GM19193 (cell line): ENCODE measurements around the gene ZSWIM4.

Experiments
- POLR2A ChIP-seq: IDR thresholded peaks from 4 replicates; pipeline ENCODE4 v1.6.1; 2011; ENCODE audit not compliant: insufficient read depth, insufficient read length; ENCODE audit errors: extremely low read depth

ZSWIM4 gene

DNA sequence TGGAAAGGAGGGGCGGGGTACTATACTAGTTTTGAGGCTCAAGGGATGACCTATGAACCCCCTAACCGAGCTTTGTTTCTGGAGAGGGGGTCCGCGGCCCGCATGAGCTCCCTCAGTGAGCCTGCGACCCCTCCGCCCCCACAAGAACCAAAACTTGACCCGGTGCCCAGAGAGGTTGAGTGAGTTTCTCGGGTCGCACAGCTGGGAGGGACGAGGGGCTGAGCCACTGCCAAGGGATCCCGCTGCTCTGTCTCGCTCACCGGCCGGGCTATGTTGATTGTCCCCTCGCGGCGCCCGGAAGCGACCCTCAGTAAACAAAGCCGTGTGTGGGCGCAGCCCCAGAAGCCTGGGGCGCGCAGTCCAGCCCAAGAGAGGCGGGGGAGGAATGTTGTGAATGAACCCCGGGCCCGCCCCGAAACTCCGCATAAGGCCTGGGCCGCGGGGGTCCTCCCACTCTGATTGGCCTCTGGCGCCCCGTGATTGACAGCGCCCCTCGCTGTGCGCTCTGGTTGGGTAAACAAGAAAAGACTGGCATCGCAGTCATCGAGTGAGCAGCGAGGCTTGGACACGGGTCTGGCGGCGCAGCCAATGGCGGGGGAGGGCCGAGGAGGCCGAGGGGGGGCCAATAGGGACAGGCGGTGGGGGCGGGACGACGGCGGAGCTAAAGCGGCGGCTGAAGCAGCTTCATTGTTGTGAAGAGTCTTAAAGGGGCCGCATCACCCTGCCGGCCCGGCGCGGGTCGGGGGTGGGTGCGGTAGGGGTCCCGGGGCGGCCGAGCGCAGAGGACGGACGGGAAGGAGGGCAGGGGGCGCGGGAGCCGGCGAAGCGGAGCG lies at the start of gene ZSWIM4:
Gene ZSWIM4, plus strand, starts transcription at position 687 of the 833 bp plus-strand sequence. CDS start 206 bp downstream, outside the sequence.
- peak; percentile 46 for TF ChIP-seq POLR2A

DNA sequence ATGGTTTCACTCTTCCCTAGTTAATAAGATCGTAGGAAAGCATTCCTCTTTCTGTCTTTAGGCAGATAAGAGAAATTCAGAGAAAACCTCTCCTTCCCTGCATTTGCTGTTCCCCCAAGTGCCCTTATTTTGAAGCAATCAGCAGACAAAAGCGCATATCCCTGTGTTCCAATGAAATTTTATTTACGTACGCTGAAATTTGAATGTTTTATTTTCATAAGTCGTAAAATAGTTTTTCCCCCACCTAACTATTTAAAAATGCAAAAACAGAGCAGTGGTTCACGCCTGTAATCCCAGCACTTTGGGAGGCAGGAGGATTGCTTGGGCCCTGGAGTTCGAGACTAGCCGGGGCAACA lies 48.2 kb upstream of the ZSWIM4 start:
- TF ChIP-seq POLR2A = no peak

DNA sequence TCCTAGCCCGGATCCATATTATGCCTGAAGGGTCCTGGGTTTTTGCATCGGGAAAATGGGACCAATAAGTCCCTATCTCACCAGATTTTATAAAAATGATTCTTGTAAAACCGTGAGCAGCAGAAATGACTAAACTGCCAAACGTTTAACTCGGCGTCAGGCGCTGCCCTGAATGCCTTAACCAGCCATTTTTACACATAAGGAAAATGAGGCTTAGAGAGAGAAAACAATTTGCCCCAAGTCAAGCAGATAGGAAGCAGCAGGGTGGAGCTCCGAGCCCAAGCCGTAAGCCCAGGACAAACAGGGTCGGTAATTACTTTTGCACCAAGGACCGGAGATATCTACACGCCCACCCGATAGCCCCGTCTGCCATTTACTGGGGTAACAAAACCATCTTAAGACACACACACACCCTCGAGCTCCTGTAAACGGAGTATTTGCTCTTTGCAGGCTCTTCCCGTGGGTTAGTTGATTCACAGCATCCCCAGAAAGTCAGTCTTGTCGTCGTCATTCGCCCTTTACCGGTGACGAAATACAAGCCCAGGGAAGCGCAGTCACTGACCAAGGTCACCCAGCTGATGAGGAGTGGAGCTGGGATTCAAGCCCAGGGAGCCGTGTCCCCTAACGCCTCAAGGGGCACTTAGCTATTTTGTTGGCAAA lies 46.9 kb upstream of the ZSWIM4 start:
- TF ChIP-seq POLR2A = no peak

DNA sequence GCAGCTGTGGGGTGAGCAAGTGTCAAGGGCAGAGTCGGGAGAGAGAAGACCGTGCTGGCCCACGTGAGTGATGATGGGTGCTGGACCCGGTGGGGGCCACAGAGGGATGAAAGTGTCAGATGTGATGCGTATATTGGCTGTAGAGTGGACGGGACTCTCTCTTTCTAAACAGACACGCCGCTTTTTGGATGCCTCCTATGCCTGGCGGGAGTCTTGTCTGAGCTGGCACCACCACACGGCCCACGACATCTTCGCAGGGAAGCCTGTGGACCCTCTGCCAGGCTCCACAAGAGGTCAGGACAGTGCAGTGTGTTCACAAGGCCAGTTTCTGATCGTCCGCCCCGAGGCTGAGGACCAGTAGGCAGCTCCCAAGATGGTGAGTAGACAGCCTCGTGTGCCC lies 43.8 kb upstream of the ZSWIM4 start:
- TF ChIP-seq POLR2A = no peak

DNA sequence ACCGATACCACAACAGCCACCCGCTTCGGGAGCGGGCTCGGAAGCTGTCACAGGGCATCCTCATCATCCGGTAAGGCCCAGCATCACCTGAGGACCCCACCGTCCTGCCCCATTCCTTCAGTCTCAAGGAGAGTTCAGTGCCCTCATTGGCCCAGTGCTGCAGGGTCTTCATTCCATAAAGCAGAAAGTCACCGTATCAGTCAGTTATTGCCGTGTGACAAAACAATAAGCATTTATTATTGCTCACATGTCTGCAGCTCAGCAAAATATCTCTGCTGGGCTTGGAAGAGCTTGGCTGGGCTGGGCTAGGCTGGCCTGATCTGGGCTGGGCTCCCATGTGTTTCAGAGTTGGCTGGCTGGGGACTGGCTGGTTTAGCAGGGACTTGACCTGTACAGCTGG lies 39.0 kb upstream of the ZSWIM4 start:
- TF ChIP-seq POLR2A = no peak

DNA sequence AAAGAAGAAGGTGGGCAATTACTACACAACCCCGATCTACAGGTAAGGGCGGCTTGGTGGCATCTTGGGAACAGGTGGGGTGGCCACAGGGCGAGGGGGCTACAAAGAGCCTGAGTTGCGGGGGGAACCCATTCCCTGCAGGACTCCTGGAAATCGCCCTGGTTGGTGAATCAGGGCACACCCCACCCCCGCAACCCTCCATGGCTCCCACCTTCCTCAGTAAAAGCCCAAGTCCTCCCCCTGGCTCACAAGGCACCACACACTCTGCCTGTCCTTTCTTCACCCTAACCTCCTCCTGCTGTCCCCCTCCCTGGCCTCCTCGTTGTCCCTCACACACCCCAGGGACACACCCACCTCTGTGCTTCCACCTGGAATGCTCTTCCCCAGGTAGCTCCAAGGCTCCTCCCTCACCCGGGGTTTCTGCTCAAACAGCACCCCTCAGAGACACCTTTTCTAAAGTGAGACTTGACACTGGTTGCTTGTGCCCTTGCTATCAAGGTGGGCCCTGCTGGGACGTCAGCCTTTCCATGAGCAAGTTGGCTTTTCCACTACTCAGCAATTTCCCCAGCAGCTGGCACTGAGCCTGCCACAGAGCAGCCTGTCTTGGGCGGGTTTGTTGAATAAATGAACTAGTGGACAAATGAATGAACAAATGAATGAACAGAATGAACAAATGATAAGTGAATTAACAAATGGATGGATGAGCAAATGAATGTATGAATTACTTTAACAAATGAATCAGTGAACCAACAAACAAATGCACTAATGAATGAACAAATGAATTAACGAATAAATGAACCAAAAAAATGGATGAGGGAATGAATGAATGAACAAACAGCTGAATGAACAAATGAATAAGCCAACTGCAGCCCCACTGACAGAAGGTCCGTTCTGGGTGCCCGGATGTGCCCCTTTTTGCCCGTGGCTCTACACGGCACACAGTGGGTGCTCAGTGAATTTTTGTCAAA lies 37.2 kb upstream of the ZSWIM4 start:
- TF ChIP-seq POLR2A = no peak

DNA sequence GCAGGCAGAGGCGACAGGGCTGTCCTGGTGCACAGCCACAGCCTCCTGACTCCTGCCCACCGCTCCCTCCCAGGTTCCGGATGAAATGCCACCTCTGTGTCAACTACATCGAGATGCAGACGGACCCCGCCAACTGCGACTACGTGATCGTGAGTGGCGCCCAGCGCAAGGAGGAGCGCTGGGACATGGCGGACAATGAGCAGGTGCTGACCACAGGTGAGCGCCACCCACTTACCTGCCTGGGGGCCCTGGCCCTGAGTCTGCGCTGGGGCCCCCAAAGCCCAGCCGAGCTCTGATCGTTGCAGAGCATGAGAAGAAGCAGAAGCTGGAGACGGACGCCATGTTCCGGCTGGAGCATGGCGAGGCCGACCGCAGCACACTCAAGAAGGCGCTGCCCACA lies 36.4 kb upstream of the ZSWIM4 start:
- TF ChIP-seq POLR2A = no peak

DNA sequence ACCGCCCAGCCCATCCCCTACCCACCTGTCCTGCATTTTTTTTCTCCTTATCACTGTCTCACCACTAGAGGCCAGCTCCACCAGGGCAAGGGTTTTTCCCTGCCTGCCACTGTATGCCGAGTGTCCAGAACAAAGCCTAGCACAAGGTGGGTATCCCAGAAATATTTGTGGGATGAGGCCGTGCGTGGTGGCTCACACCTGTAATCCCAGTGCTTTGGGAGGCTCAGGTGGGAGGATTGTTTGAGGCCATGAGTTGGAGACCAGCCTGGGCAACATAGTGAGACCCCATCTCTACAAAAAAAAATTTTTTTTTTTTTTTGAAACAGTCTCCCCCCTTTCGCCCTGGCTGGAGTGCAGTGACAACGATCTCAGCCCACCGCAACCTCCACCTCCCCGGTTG lies 33.8 kb upstream of the ZSWIM4 start:
- TF ChIP-seq POLR2A = no peak

DNA sequence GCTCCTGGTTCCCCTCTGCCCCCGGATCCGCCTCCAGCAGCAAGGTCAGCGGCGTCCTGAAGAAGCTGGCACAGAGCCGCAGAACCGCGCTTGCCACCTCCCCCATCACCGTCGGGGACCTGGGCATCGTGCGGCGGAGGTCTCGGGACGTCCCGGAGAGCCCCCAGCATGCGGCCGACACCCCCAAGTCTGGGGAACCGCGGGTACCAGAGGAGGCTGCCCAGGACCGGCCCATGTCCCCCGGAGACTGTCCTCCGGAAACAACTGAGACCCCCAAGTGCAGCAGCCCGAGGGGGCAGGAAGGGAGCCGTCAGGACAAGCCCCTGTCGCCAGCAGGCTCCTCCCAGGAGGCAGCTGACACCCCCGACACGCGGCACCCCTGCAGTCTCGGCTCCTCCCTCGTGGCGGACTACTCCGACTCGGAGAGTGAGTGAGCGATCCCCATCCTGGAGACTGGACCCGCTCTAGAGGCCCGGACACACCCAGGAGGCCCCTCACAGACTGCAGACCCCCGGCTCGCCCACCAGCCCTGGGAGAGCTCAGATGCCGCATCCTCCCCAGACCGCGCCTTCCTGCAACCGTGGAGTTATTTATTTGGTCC lies 32.5 kb upstream of the ZSWIM4 start:
- TF ChIP-seq POLR2A = no peak

DNA sequence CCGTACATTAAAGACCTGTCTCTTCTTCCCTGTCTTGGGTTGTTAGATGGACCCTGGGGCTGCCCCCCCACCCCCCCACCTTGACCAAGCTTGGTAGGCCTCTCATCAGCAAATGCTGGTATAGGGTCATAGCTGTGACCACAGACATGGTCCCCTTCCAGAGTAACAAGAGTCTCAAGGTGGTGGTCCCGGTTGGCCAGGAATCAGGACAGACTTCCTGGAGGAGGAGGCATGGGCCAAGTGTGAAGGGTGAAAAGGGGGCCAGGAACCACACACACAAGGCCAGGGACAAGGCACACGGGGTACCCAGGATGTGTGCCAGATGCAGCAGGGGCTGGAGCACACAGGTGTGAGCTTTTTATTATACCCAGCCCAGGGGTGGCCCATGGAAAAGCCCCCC lies 32.0 kb upstream of the ZSWIM4 start:
- no peak for TF ChIP-seq POLR2A

DNA sequence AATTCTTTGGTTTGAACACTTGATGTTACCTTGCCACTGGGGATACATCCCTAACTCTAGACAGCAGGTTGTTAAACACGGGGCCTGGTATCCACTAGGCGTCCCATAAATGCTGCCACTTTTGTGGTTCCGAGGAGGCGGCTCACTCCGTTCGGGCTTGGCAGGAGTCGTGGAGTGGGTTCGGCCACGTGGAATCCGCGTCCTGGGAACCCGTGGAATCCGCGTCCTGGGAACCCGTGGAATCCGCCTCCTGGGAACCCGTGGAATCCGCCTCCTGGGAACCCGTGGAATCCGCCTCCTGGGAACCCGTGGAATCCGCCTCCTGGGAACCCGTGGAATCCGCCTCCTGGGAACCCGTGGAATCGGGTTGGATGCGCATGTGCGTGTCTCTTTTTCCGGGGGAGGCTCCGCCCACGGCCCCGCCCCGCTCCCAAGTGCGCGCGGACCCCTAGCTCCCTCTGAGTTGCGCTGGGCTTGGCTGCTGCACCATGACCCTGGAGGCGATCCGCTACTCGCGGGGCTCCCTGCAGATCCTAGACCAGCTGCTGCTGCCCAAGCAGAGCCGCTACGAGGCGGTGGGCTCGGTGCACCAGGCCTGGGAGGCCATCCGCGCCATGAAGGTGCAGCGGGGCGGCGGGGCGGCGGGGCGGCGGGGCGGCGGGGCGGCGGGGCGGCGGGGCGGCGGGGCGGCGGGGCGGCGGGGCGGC lies 31.0 kb upstream of the ZSWIM4 start, which contains the start of gene MRI1:
Gene MRI1, plus strand, starts transcription at position 422 of the 707 bp plus-strand sequence. Its CDS starts 67 bp downstream, at position 489.
- peak; percentile 64 for TF ChIP-seq POLR2A

DNA sequence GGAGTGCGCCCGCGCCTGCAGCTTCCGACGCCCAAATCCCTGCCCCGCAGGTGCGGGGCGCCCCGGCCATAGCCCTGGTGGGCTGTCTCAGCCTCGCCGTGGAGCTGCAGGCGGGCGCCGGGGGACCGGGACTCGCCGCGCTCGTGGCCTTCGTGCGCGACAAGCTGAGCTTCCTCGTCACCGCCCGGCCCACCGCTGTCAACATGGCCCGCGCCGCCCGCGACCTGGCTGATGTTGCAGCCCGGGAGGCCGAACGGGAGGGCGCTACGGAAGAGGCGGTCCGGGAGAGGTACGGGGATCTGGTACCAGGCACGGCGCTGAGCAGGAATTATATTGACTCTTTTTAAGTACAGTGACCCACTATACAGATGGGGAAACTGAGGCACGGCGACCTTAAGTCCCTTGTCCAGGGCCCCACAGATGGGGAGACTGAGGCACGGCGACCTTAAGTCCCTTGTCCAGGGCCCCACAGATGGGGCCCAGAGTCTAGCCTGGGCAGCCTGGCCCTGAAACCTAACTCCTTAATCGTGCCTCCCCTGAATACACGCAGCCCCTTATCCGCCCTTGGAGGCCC lies 30.3 kb upstream of the ZSWIM4 start:
- TF ChIP-seq POLR2A = no peak

DNA sequence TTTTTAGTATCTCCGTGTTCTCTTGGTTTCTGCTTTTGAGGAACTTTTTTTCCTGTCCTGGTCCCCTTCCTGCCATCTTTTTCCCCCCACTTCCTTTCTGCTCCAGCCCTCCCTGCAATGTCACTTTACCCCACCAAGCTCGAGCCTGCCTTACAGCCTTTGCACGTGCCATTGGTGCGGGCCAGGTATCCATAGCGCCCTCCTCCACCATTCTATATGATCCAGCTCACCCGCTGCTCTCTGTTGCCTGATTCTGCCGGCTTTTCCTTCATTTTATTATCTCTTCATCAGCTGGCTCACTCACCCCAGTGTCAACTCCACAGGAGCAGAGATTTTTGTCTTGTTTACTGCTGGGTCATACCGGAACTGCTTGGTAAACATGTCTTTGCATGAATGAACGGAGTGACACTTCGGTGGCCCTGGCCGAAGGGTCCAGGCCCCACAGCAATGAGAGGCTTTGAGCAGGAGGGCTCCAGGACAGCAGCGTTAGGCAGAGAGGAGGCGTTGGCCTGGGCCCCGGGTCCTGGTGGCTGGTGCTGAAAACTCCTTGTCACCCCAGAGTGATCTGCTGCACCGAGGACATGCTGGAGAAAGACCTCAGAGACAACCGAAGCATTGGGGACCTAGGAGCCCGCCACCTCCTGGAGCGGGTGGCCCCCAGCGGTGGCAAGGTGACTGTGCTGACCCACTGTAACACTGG lies 29.7 kb upstream of the ZSWIM4 start:
- TF ChIP-seq POLR2A = no peak
